ENCODE results near the gene ELMO1. TPM values are rescaled to one million over a fixed set of nuclear protein-coding genes. Genes with fewer than 3 reads are reported as not detected.

The ELMO1 gene
- total RNA-seq, 1 donor from 2014 or later, result 29.4 TPM

- H3K36me3 Mint-ChIP-seq, result no peaks in the 10 kb centered on the region
- peaks cover 3% of the 10 kb centered on the region for H3K27me3 Mint-ChIP-seq
- H3K4me1 Mint-ChIP-seq (ENCODE audit: unreplicated experiment), result peaks cover 11% of the 10 kb centered on the region
- H3K9me3 Mint-ChIP-seq, result no peaks in the 10 kb centered on the region
- no peak for TF ChIP-seq CTCF (conservative IDR thresholded peaks at IDR 0.05)
- H3K27ac Mint-ChIP-seq, result no peak overlapping the region
- H3K4me3 Mint-ChIP-seq, result no peak overlapping the region
- no peak for DNase-seq (ENCODE audit: extremely low spot score, unreplicated experiment)
These were observed 17.3 kb downstream of the ELMO1 start for GRCh38 chr7:37431413-37431812.

- no peak for TF ChIP-seq CTCF (conservative IDR thresholded peaks at IDR 0.05)
- Mint-ChIP-seq H3K27ac (no peak overlapping the region), H3K27me3 (peaks cover 3% of the 10 kb centered on the region), H3K36me3 (no peaks in the 10 kb centered on the region), H3K4me3 (no peak overlapping the region), H3K4me1 (ENCODE audit: unreplicated experiment) (peaks cover 11% of the 10 kb centered on the region), H3K9me3 (no peaks in the 10 kb centered on the region)
- DNase-seq (ENCODE audit: extremely low spot score, unreplicated experiment), result no peak
These were observed 18.0 kb downstream of the ELMO1 start for GRCh38 chr7:37430640-37431039.

GRCh38 chr7:37430171-37430570 lies 18.5 kb downstream of the ELMO1 start:
- Mint-ChIP-seq H3K36me3 (no peaks in the 10 kb centered on the region), H3K4me3 (no peak overlapping the region), H3K27ac (no peak overlapping the region), H3K9me3 (no peaks in the 10 kb centered on the region), H3K4me1 (ENCODE audit: unreplicated experiment) (peaks cover 10% of the 10 kb centered on the region), H3K27me3 (peaks cover 3% of the 10 kb centered on the region)
- TF ChIP-seq CTCF (conservative IDR thresholded peaks at IDR 0.05), result no peak
- DNase-seq (ENCODE audit: extremely low spot score, unreplicated experiment), result no peak

GRCh38 chr7:37429435-37429791 lies 19.3 kb downstream of the ELMO1 start:
- no peak overlapping the region for H3K4me3 Mint-ChIP-seq
- H3K27ac Mint-ChIP-seq, result no peak overlapping the region
- H3K9me3 Mint-ChIP-seq, result no peaks in the 10 kb centered on the region
- H3K36me3 Mint-ChIP-seq, result no peaks in the 10 kb centered on the region
- peaks cover 2% of the 10 kb centered on the region for H3K4me1 Mint-ChIP-seq (ENCODE audit: unreplicated experiment)
- no peak for DNase-seq (ENCODE audit: extremely low spot score, unreplicated experiment)
- no peaks in the 10 kb centered on the region for H3K27me3 Mint-ChIP-seq
- no peak for TF ChIP-seq CTCF (conservative IDR thresholded peaks at IDR 0.05)

- no peak for DNase-seq (ENCODE audit: extremely low spot score, unreplicated experiment)
- no peak overlapping the region for H3K4me3 Mint-ChIP-seq
- no peaks in the 10 kb centered on the region for H3K9me3 Mint-ChIP-seq
- no peaks in the 10 kb centered on the region for H3K36me3 Mint-ChIP-seq
- TF ChIP-seq CTCF (conservative IDR thresholded peaks at IDR 0.05), result no peak
- H3K27ac Mint-ChIP-seq, result no peak overlapping the region
- no peaks in the 10 kb centered on the region for H3K4me1 Mint-ChIP-seq (ENCODE audit: unreplicated experiment)
- no peaks in the 10 kb centered on the region for H3K27me3 Mint-ChIP-seq
These were observed 19.8 kb downstream of the ELMO1 start for GRCh38 chr7:37428681-37429434.

Data from type B pancreatic cell (in vitro differentiated cells).